BLaER1 treated with 17β-estradiol and CSF1 and Interleukin-3, amounts not matched to agents 10 nM and 100 nM (cell line): ENCODE measurements around the gene KCTD10.

Experiments
- H3K27ac ChIP-seq, 11 experiments: shearing (Covaris generic); formaldehyde crosslinking; 2 replicates each; pipeline ENCODE4 v1.8.1; 2022
- H3K27me3 ChIP-seq, 11 experiments: shearing (Covaris generic); formaldehyde crosslinking; 2 replicates each; pipeline ENCODE4 v1.8.1; 2022
- H3K36me3 ChIP-seq, 11 experiments: shearing (Covaris generic); formaldehyde crosslinking; 2 replicates each; pipeline ENCODE4 v1.8.1; 2022
- H3K4me1 ChIP-seq, 10 experiments: shearing (Covaris generic); formaldehyde crosslinking; 2 replicates each; pipeline ENCODE4 v1.8.1; 2022
- H3K4me2 ChIP-seq, 11 experiments: shearing (Covaris generic); formaldehyde crosslinking; 2 replicates each; pipeline ENCODE4 v1.8.1; 2022
- H3K4me3 ChIP-seq, 10 experiments: shearing (Covaris generic); formaldehyde crosslinking; 2 replicates each; pipeline ENCODE4 v1.8.1; 2022
- H3K9ac ChIP-seq, 11 experiments: shearing (Covaris generic); formaldehyde crosslinking; 2 replicates each; pipeline ENCODE4 v1.8.1; 2022
- H3K9me3 ChIP-seq, 11 experiments: shearing (Covaris generic); formaldehyde crosslinking; replicated peaks in 1 of 11; 2 replicates each; pipeline ENCODE4 v1.8.1; 2022
- H4K20me1 ChIP-seq, 11 experiments: shearing (Covaris generic); formaldehyde crosslinking; 2 replicates each; pipeline ENCODE4 v1.8.1; 2022
- Cebpa-rat ChIP-seq, 11 experiments: shearing (Covaris generic); IDR thresholded peaks; 2 replicates each; pipeline ENCODE4 v1.8.1; 2022

Gene KCTD10

DNA sequence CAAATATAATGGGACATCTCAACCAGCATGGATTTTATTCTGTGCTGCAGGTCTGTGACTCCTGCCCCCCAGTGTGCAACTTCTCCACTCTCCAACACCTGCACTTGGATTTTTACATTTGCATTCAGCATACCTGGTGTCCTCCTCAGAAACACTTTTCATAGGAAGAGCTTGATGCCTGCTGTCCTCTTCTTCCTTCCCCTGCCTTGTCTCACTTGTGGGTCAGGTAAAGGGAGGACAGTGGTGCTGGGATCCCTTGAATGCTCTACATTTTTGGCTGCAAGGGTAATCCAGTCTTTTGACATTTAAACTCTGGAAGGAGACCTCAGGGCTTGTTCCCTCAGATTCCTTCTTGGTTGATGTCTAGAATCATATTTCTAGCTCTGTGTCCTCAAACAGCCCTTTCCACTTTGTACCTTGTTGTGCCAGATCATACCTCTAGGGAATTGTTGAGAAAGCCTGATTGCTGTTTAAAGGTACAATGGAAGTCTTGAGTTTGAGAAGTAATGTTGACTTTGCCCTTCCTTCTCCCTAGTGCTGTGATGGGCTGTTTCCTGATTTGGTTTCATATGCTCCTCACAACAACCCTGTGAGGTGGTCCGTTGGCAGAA, 13.0 kb upstream of the KCTD10 start:
- H3K27me3 ChIP-seq = no peaks in the 10 kb centered on the region
- peaks cover 88 to 100% (median 99%) of the 10 kb centered on the region in 11 experiments for H3K36me3 ChIP-seq
- no peak overlapping the region for H3K4me3 ChIP-seq
- no peak overlapping the region; a peak in 1 of 22 replicates for H3K9ac ChIP-seq
- no peak for TF ChIP-seq Cebpa-rat (IDR thresholded peaks at IDR 0.05)
- H4K20me1 ChIP-seq = peaks cover 0 to 11% (median 0%) of the 10 kb centered on the region in 11 experiments; a peak in 2 of 22 replicates
- H3K4me1 ChIP-seq = no peaks in the 10 kb centered on the region
- 0 out of 22 replicates have a peak, but pooled peaks cover 0 to 3% (median 0%) of the 10 kb centered on the region in 11 experiments for H3K9me3 ChIP-seq
- no peak overlapping the region for H3K27ac ChIP-seq
- H3K4me2 ChIP-seq = no peak overlapping the region

- TF ChIP-seq Cebpa-rat (IDR thresholded peaks at IDR 0.05) = no peak
- no peak overlapping the region for H3K4me2 ChIP-seq
- H3K9me3 ChIP-seq = no peaks in the 10 kb centered on the region
- no peak overlapping the region for H3K4me3 ChIP-seq
- H3K27ac ChIP-seq = no peak overlapping the region
- no peaks in the 10 kb centered on the region for H3K27me3 ChIP-seq
- H3K9ac ChIP-seq = peak overlapping the region in 1 of 11 experiments; percentile 34; a peak in 1 of 22 replicates
- peaks cover 88 to 100% (median 99%) of the 10 kb centered on the region in 11 experiments for H3K36me3 ChIP-seq
- peaks cover 0 to 11% (median 0%) of the 10 kb centered on the region in 11 experiments; a peak in 2 of 22 replicates for H4K20me1 ChIP-seq
- H3K4me1 ChIP-seq = no peaks in the 10 kb centered on the region
Observed at GRCh38 chr12:109489016-109489954, 12.2 kb upstream of the KCTD10 start.

- peaks cover 93 to 100% (median 99%) of the 10 kb centered on the region in 11 experiments for H3K36me3 ChIP-seq
- H4K20me1 ChIP-seq = peaks cover 0 to 14% (median 0%) of the 10 kb centered on the region in 11 experiments; a peak in 2 of 22 replicates
- H3K9ac ChIP-seq = no peak overlapping the region
- no peak overlapping the region for H3K27ac ChIP-seq
- no peak overlapping the region for H3K4me2 ChIP-seq
- TF ChIP-seq Cebpa-rat (IDR thresholded peaks at IDR 0.05) = no peak
- no peaks in the 10 kb centered on the region for H3K27me3 ChIP-seq
- no peaks in the 10 kb centered on the region for H3K4me1 ChIP-seq
- H3K9me3 ChIP-seq = no peaks in the 10 kb centered on the region
- H3K4me3 ChIP-seq = no peak overlapping the region
Observed at GRCh38 chr12:109488051-109488665, 11.1 kb upstream of the KCTD10 start.

- Histone ChIP-seq H3K9ac (no peak overlapping the region), H3K4me2 (no peak overlapping the region), H3K4me1 (no peaks in the 10 kb centered on the region), H3K9me3 (no peaks in the 10 kb centered on the region), H3K27ac (no peak overlapping the region), H3K4me3 (no peak overlapping the region), H4K20me1 (peaks cover 0 to 16% (median 0%) of the 10 kb centered on the region in 11 experiments; a peak in 2 of 22 replicates), H3K36me3 (peaks cover 93 to 100% (median 99%) of the 10 kb centered on the region in 11 experiments), H3K27me3 (no peaks in the 10 kb centered on the region)
- no peak for TF ChIP-seq Cebpa-rat (IDR thresholded peaks at IDR 0.05)
Observed at GRCh38 chr12:109487181-109488050, 10.3 kb upstream of the KCTD10 start.

- peaks cover 0 to 16% (median 0%) of the 10 kb centered on the region in 11 experiments; a peak in 3 of 22 replicates for H4K20me1 ChIP-seq
- no peak overlapping the region for H3K4me3 ChIP-seq
- H3K36me3 ChIP-seq = peaks cover 73 to 94% (median 78%) of the 10 kb centered on the region in 11 experiments
Observed at GRCh38 chr12:109485201-109485600, 8.1 kb upstream of the KCTD10 start.

GRCh38 chr12:109483346-109483745, 6.2 kb upstream of the KCTD10 start:
- Histone ChIP-seq H3K4me2 (no peak overlapping the region), H3K4me3 (no peak overlapping the region), H3K27ac (no peak overlapping the region), H3K27me3 (no peaks in the 10 kb centered on the region), H3K9ac (no peak overlapping the region), H3K4me1 (peaks cover 10 to 16% (median 13%) of the 10 kb centered on the region in 10 experiments), H3K9me3 (no peaks in the 10 kb centered on the region), H3K36me3 (peaks cover 54 to 80% (median 60%) of the 10 kb centered on the region in 11 experiments), H4K20me1 (peaks cover 0 to 12% (median 0%) of the 10 kb centered on the region in 11 experiments; a peak in 3 of 22 replicates)
- no peak for TF ChIP-seq Cebpa-rat (IDR thresholded peaks at IDR 0.05)

More at GRCh38 chr12:109485201-109485600, 8.1 kb upstream of the KCTD10 start:
- Histone ChIP-seq H3K27ac (no peak overlapping the region), H3K4me1 (no peaks in the 10 kb centered on the region), H3K9me3 (no peaks in the 10 kb centered on the region), H3K9ac (no peak overlapping the region), H3K27me3 (no peaks in the 10 kb centered on the region), H3K4me2 (no peak overlapping the region)
- no peak for TF ChIP-seq Cebpa-rat (IDR thresholded peaks at IDR 0.05)

GRCh38 chr12:109482894-109483293, 5.8 kb upstream of the KCTD10 start:
- H3K4me2 ChIP-seq = no peak overlapping the region
- no peaks in the 10 kb centered on the region for H3K27me3 ChIP-seq
- no peak for TF ChIP-seq Cebpa-rat (IDR thresholded peaks at IDR 0.05)
- H3K4me3 ChIP-seq = no peak overlapping the region
- peaks cover 0 to 8% (median 0%) of the 10 kb centered on the region in 11 experiments; a peak in 2 of 22 replicates for H4K20me1 ChIP-seq
- H3K4me1 ChIP-seq = peaks cover 14 to 20% (median 16%) of the 10 kb centered on the region in 10 experiments
- no peaks in the 10 kb centered on the region for H3K9me3 ChIP-seq
- no peak overlapping the region for H3K9ac ChIP-seq
- peaks cover 50 to 76% (median 55%) of the 10 kb centered on the region in 11 experiments for H3K36me3 ChIP-seq
- H3K27ac ChIP-seq = no peak overlapping the region

- Histone ChIP-seq H3K9ac (no peak overlapping the region; a peak in 1 of 22 replicates), H3K27ac (no peak overlapping the region), H4K20me1 (peaks cover 0 to 5% (median 0%) of the 10 kb centered on the region in 11 experiments; a peak in 1 of 22 replicates), H3K36me3 (peaks cover 46 to 72% (median 51%) of the 10 kb centered on the region in 11 experiments), H3K4me2 (no peak overlapping the region), H3K9me3 (no peaks in the 10 kb centered on the region), H3K4me3 (no peak overlapping the region), H3K4me1 (peaks cover 14 to 20% (median 16%) of the 10 kb centered on the region in 10 experiments), H3K27me3 (no peaks in the 10 kb centered on the region)
- TF ChIP-seq Cebpa-rat (IDR thresholded peaks at IDR 0.05) = no peak
Observed at GRCh38 chr12:109482491-109482890, 5.4 kb upstream of the KCTD10 start.
